WTC11 (cell line): ENCODE measurements around the gene CACNA2D3.

ENCODE experiments used
- MXD4 ChIP-seq: fragments of 250-450 bp; sonication (Bioruptor Pico); IDR thresholded peaks from 2 replicates; pipeline ENCODE4 v1.8.0; 2021; ENCODE audit warnings: mild to moderate bottlenecking, moderate library complexity, borderline replicate concordance
- ZNF121 ChIP-seq: sonication (generic); formaldehyde crosslinking; IDR thresholded peaks from 2 replicates; pipeline ENCODE4 v1.8.0; 2023; ENCODE audit warnings: missing genetic modification reagents
- TF ChIP-seq, protein P1 (sequence below): fragments of 200-600 bp; IDR thresholded peaks from 2 replicates; pipeline ENCODE4 v1.8.0; 2022; ENCODE audit warnings: antibody characterized with exemption
- TF ChIP-seq, protein P2 (sequence below): sonication (generic); formaldehyde crosslinking; IDR thresholded peaks from 2 replicates; pipeline ENCODE4 v1.8.1; 2022; ENCODE audit warnings: low read depth, missing genetic modification reagents, borderline replicate concordance

DNA sequence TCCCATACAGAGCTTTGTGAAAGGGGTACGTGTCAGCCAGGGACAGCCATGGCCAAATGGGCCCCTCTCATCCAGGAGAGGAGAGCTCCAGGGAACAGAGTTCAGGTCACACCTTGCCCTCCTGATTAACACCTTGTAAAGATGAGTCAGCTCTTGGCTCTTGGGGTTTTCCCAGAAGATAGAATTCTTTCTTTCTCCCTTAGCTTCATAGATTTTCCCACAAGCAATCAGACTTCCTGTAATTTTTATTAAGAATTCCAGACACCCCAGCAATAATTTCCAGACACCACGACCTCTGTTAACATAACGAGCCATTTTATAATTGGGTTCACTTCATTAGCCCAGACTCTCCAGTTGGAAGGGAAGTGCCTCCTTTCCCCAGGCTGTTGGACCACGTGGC is 719.1 kb downstream of the CACNA2D3 start:
- TF ChIP-seq, protein P1, sequence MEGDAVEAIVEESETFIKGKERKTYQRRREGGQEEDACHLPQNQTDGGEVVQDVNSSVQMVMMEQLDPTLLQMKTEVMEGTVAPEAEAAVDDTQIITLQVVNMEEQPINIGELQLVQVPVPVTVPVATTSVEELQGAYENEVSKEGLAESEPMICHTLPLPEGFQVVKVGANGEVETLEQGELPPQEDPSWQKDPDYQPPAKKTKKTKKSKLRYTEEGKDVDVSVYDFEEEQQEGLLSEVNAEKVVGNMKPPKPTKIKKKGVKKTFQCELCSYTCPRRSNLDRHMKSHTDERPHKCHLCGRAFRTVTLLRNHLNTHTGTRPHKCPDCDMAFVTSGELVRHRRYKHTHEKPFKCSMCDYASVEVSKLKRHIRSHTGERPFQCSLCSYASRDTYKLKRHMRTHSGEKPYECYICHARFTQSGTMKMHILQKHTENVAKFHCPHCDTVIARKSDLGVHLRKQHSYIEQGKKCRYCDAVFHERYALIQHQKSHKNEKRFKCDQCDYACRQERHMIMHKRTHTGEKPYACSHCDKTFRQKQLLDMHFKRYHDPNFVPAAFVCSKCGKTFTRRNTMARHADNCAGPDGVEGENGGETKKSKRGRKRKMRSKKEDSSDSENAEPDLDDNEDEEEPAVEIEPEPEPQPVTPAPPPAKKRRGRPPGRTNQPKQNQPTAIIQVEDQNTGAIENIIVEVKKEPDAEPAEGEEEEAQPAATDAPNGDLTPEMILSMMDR = no peak
- TF ChIP-seq, protein P2, sequence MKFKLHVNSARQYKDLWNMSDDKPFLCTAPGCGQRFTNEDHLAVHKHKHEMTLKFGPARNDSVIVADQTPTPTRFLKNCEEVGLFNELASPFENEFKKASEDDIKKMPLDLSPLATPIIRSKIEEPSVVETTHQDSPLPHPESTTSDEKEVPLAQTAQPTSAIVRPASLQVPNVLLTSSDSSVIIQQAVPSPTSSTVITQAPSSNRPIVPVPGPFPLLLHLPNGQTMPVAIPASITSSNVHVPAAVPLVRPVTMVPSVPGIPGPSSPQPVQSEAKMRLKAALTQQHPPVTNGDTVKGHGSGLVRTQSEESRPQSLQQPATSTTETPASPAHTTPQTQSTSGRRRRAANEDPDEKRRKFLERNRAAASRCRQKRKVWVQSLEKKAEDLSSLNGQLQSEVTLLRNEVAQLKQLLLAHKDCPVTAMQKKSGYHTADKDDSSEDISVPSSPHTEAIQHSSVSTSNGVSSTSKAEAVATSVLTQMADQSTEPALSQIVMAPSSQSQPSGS (CRISPR knock-in tag) = no peak
- TF ChIP-seq ZNF121 (no peak), MXD4 (CRISPR knock-in tag) (no peak)
